Stimulated activated CD8-positive, alpha-beta memory T cell treated with anti-CD3 and anti-CD28 coated beads, Interleukin-12 subunit alpha, Interleukin-12 subunit beta, amount 100 ng/mL, for 24 hours (primary cell): ENCODE data around the gene FAM83B.
"Not testable (repeated sequence)": the region's sequence is repeated elsewhere in the genome, so short reads cannot be mapped to it uniquely, and the experiment has no call there.

Experiments used
- DNase-seq: peaks from one replicate; pipeline ENCODE4 v3.0.0-alpha.2; 2020; ENCODE audit errors: extremely low read depth

The FAM83B gene

GRCh38 chr6:54898767-54899166 is 52.2 kb downstream of the FAM83B start:
- no peak for DNase-seq

GRCh38 chr6:54899442-54899841 is 52.9 kb downstream of the FAM83B start:
- DNase-seq: no peak

- DNase-seq: no peak
Measured at GRCh38 chr6:54899986-54900385, 53.4 kb downstream of the FAM83B start.

GRCh38 chr6:54900666-54901065 is 54.1 kb downstream of the FAM83B start:
- no peak for DNase-seq

DNA sequence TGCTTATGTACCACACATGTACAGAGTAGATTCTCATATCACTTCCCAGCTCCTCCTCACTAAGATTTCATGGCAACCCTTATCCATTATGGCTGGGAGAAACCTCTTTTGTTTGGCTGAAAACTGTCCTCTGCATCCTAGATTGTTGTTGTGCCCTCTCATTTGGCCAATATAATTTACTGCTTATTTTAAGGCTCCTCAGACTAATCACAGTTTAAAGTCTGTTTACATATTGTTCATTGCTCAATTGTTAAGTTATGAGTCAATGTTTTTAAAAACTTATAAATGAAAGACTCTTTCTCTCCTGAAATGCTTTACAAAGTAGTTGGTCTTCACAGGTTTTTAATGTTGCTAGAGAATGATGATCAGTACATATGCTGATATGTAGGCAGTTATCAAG is 57.3 kb downstream of the FAM83B start:
- DNase-seq: no peak

GRCh38 chr6:54907355-54907754 is 60.8 kb downstream of the FAM83B start:
- DNase-seq: no peak

GRCh38 chr6:54909184-54909583 is 62.6 kb downstream of the FAM83B start:
- DNase-seq: no peak

DNA sequence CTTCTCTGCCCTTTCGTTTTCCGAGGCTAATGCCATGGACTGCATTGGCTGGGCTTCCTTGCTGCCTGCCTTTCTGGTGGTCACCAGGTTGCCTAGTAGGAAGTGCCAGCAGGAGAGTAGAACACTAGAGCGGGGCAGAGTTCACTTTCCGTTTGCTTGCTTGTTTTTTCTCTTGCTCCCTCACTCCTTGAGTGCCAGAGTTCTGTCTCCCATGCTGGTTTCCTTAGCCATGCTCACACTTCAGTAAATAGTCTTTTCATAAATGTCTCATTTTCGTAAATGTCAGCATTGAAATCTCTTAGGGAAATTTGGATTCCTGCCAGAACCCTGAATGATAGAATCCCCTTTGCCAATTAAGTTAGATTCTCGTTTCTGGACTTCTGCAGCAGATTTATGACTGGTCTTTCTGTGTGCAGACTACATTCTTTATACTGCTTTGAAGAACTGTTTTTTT is 63.9 kb downstream of the FAM83B start:
- no peak for DNase-seq

GRCh38 chr6:54910921-54911320 is 64.3 kb downstream of the FAM83B start:
- DNase-seq: no peak

GRCh38 chr6:54913211-54913610 is 66.6 kb downstream of the FAM83B start:
- no peak for DNase-seq

DNA sequence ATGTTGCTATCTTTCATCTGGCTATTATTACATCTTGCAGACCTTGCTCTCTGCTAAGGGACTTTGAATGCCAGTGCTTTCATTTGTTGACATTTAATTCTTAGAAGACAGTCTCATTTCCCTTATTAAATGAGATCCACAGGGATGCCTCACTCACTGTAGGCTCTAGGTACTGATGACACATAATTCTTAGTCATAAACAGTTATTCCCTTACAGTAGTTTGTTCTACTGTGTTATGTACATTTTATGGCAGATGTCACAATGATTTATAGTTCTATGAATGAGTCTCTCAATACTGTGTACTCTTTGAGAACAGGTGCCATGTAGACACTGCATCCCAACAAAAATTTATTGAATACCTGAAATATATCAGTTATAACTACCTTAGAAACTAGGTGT is 70.3 kb downstream of the FAM83B start:
- no peak for DNase-seq

DNA sequence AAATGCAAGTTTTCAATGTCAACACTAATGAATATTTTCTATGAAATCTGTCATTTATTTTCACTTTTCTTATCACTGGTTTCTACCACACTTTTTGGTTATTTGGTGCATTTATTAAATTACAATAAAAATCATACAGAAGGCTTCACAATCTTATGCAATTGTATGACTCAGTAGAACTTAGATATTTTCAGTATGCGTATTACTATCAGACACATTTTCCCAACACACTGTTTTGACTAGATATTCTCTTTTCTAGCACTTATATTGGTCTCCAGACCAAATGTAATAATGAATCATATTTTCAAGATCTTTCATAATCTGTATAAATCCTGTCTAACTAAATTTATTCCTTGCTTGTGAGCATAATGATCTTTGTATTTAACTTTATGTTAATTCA is 74.1 kb downstream of the FAM83B start:
- no peak for DNase-seq

- DNase-seq: no peak
Measured at GRCh38 chr6:54921891-54922290, 75.3 kb downstream of the FAM83B start.

- no peak for DNase-seq
Measured at GRCh38 chr6:54929245-54929909, 82.8 kb downstream of the FAM83B start.

GRCh38 chr6:54932622-54933021 is 86.1 kb downstream of the FAM83B start:
- DNase-seq: no peak

DNA sequence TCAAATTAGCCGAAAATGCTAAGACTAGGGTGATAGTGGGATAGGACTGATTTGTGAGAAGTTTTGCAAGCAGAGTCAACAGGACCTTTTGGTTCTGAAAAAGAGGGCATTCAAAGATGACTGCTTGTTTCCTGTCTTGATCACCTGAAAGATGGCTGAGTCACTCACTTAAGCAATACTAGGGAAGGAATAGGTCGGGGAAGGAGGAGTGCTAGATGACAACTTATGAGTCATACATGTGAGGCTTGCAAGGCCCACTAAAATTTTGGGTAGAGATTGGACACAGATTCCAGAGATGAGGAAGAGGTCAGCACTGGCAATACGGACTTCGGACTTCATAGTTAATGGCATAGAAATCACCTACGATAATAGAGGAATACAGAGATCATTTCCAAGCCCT is 89.2 kb downstream of the FAM83B start:
- no peak for DNase-seq

GRCh38 chr6:54937371-54937770 is 90.8 kb downstream of the FAM83B start:
- no peak for DNase-seq

- no peak for DNase-seq
Measured at GRCh38 chr6:54957698-54958097, 111.1 kb downstream of the FAM83B start.

DNA sequence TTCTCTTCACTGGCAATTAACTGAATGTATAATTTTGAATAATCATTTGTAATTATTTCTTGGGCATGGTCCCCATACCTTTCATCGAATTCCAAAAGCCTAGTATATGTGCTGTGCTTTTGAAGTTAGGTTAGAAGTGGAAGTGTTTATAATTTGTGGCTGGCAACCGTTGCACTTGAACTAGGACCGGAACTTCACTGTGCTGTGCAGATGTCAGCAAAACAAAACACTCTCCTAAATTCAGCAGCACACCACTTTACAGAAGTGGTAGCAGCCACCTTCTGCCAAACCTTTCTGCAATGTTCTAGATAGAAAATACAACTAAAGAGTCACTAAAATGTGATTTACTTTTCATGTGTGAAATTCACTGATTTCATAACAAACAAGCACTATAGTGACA is 111.9 kb downstream of the FAM83B start:
- DNase-seq: no peak

GRCh38 chr6:54959820-54960219 is 113.2 kb downstream of the FAM83B start:
- no peak for DNase-seq

DNA sequence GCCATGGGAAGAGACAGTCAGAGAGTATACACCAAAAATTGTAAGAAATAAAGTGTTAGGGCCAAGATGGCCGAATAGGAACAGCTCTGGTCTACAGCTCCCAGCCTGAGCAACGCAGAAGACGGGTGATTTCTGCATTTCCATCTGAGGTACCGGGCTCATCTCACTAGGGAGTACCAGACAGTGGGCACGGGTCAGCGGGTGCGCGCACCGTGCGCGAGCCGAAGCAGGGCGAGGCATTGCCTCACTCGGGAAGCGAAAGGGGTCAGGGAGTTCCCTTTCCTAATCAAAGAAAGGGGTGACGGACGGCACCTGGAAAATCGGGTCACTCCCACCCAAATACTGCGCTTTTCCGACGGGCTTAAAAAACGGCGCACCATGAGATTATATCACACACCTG is 114.8 kb downstream of the FAM83B start:
- DNase-seq: not testable (repeated sequence)

DNA sequence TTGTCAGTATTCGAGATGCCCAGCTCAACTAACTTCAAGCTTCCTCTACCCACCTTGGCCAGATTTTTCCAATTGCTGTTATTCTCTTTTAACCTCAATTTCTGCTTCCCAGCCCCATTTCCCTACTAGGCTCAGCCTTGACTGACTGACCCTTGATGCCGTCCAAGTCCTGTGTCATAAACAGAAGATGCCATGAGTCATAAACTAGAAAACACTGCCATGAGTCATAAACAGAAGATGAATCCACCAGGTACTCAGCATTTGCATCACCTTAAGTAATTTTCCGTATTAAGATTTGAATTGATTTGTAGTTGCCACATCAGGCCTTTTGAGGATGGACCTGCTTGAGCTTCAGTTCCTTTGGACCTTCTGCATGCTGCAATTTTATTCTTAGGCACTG is 123.8 kb downstream of the FAM83B start:
- no peak for DNase-seq

DNA sequence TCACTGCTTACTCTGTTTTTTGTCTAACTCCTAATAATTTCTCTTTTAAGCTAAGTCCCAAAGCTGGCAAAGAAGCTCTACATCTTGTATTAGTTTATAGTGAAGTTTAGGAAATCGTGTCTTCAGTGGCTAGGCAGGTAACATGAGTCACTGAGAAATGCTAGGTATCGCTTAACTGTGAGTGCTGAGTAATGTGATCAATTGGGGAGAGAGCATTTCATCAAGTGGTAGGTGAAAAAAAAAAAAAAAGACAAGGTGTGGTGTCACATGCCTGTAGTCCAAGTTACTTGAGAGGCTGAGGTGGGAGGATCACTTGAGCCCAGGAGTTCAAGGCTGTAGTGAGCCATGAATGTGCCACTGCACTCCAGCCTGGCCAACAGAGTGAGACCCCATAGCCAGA is 125.3 kb downstream of the FAM83B start:
- no peak for DNase-seq

DNA sequence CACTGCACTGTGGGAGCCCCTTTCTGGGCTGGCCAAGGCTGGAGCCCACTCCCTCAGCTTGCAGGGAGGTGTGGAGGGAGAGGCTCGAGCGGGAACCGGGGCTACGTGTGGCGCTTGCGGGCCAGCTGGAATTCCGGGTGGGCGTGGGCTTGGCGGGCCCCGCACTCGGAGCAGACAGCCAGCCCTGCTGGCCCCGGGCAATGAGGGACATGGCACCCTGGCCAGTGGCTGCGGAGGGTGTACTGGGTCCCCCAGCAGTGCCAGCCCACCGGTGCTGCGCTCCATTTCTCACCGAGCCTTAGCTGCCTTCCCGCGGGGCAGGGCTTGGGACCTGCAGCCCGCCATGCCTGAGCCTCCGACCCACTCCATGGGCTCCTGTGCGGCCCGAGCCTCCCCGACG is 132.6 kb downstream of the FAM83B start:
- DNase-seq: not testable (repeated sequence)
